HuH-7 (cell line): Measurements from ENCODE around the gene SOCS1.
"Not testable (repeated sequence)": the region's sequence is repeated elsewhere in the genome, so short reads cannot be mapped to it uniquely, and the experiment has no call there.

Source experiments
- DNase-seq: peaks from one replicate; pipeline ENCODE4 v3.0.0; 2011; ENCODE audit warnings: low spot score

The SOCS1 gene

DNA sequence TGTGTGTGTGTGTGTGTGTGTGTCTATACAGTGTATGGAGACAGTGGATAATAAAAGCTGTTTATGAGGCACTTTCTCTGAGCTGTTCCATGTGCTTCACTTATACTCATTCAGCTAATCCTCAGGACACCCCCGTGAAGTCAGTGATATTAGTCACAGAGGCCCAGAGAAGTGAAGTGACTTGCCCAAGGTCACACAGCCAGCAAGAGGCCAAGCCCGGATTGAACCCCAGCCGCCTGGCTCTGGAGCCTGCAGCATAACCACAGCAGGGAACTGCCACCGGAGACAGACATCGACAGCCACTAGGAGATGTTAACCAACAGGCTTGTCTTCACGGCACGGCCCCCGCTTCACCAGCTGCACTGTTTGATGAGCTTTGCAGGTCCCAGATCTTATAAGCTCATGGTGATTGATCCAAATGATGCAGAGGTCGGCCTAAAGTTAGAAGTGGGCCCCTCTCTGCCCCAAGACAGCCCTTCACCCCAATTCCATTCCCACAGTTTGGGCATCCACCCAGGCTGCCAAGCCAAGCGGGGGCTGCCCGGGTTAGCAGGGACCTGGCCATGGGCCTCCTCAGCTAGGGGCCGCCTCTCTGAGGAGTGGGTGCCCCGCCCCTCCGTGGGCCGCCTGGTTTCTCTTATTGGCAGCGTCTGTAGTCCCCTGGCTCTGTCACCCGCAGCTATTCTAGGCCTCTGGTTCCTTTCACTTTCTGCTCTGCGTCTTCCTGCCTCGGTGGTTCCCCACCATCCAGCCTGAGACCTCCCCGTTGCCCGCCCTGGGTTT is 30.9 kb downstream of the SOCS1 start:
- DNase-seq: no peak

GRCh38 chr16:11224096-11224893 is 31.7 kb downstream of the SOCS1 start:
- peak; percentile 34 for DNase-seq

- not testable (repeated sequence) for DNase-seq
These were observed 35.5 kb downstream of the SOCS1 start for GRCh38 chr16:11220507-11220906.

- no peak for DNase-seq
These were observed 36.8 kb downstream of the SOCS1 start for GRCh38 chr16:11219178-11219577.

GRCh38 chr16:11218604-11218962 is 37.4 kb downstream of the SOCS1 start:
- no peak for DNase-seq

- DNase-seq: no peak
These were observed 38.1 kb downstream of the SOCS1 start for GRCh38 chr16:11217651-11218603.

GRCh38 chr16:11215935-11216556 is 40.0 kb downstream of the SOCS1 start:
- DNase-seq: no peak

- DNase-seq: no peak
These were observed 42.2 kb downstream of the SOCS1 start for GRCh38 chr16:11213799-11214198.

DNA sequence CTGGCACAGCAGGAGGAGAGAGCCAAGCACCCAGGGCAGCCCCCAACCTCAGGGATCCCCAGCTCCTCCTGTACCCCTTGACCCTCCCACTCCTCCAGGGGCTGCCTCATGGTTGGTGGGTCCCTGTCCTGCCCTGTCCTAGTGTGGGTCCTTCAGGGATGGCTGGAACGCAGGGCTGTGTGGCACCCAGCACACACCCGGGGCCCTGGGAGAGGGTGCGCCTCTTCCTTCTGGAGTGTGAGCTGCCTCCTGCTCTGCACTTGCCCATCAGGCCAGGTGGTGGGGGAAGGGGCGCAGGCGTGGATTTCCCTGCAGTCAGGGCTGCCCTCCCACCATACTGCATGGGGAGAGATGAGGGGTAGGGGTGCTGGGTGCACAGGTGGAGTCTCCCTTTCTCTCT is 42.6 kb downstream of the SOCS1 start:
- DNase-seq: no peak

- no peak for DNase-seq
These were observed 43.2 kb downstream of the SOCS1 start for GRCh38 chr16:11212798-11213196.

DNA sequence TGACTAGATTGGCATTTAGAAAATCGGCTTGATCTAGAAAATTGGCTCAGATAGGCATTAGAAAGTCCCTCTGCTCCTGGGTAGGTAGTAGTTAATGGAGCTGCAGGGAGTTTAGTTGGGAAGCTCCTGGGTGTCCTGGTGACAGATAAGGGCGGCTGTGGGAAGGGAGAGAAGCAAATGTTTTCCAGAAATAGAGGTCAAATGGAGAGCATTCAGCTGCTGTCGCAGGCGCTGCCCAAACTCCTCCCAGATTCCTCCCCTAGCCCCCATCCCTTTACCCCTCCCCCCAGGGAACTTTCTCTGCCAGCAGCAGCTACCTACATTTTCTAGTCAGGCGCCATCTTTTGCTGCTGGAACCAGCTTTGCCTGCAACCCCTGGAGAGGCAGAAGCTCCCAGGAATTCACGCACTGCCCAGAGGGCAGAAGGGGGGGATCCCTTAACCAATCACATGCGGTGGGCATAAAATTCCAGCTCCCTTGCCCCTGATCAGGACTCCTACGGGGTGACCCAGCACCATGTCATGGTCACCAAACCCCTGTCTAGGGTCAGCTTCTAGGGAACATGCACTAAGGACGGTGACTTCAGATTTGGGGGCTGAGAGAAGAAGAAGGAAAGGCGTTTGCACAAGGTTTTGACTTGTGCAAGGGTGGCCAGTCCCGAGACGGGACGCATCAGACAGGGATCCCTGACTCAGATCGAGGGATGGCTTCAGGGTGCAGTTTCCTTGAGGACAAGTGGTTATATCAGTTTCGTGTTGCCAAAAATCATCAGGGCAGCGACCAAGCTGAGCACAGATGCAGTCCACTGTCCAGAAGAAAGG is 43.8 kb downstream of the SOCS1 start:
- DNase-seq: no peak

GRCh38 chr16:11211061-11211976 is 44.7 kb downstream of the SOCS1 start:
- peak; percentile 53 for DNase-seq

DNA sequence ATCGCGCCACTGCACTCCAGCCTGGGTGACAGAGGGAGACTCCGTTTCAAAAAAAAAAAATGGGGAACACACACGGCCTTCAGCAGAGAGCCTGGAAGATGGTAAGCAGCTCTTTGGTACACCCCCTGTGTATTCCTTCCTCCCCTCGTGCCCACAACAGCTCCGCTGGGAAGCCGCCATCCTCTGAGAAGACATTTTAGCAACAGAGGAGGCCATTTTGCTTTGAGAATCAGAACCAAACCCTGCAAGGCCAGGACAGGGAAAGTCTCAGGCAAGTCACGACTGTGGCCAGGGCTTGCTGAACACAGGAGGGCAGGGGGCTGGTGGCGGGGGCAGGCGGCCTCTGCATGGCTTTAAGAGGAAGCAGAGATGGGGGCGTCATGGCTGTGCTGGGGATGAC is 45.7 kb downstream of the SOCS1 start:
- DNase-seq: no peak

DNA sequence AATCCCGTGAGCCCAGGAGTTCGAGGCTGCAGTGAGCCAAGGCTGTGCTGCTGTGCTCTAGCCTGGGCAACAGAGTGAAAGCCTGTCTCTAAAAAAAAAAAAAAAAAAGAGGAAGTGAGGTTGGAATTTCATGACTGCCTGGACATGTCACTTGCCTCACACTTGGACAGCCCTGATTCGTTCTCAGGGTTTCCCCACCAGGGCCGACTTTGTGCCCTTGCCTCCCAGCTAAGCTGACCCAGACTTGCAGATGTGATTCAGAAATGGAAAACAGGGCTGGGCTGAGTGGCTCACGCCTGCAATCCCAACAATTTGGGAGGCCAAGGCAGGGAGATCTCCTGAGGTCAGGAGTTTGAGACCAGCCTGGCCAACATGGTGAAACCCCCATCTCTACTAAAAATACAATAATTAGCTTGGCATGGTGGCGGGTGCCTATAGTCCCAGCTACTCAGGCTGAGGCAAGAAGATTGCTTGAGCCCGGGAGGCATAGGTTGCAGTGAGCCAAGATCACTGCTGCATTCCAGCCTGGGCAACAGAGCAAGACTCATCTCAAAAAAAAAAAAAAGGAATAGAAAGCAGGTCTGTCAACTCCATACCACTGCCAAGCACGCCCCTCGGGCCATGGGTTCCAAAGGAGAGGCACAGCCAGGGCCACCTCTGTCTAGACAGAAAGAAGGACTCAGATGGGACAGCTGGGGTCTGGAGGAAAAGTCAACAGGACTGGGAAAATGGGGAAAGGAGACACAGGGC is 46.9 kb downstream of the SOCS1 start:
- no peak for DNase-seq

DNA sequence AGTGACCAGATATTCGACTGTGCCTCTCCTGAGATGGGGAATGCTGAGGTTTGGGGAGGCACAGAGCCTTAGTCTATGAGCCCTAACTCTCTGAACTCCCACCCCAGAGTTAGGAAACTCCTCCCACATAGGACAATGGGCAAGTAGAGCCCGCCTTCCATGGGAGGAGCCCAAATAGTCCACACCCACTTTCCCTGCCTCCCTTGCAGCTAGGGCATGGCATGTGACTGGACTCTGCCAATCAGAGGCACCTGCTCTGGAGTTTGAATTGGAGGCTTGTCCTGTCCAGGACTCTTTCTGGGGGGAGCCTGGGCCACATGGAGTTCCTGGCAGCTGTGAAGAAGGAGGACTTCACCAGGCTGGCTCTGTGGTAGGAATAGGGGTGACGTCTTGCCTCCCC is 48.4 kb downstream of the SOCS1 start:
- no peak for DNase-seq

DNA sequence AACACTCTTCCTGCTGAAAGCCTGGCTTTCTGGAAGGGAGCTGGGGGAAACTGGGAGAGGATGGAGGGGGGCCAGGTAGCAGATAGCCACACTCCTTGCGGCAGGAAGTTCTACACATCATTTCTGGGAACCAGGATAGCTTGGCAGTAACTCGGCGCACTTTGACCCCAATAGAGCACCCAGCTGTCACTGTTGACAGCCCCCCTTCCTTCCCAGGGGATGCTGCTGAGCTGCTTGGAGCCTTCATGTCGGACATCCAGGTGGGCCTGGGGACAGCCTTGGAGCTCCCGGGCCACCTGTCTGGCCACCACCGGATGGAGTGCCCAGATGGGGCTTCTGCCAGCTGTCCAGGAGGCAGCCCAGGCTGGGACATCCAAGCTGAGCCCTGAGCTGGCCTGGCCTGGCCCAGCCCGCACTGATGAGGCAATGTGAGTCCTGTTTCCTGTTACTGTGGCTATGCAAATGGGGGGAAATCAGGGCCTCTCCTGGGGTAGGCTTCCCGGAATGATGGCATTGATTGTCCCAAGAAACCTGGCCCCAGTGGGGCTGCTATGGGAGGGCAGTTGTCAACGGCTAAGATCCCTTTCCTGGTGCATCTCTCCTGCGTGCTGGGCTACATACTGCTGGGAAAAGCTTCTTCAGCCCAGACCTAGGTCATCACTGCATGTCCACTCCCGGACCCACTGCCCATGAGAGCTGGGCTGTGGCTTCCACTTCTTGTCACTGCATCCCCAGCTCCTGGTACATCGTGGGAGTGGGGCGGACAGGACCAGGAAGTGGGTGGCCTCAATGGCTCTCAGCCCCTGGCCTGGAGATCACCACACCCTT is 50.0 kb downstream of the SOCS1 start:
- DNase-seq: peak; percentile 61

DNA sequence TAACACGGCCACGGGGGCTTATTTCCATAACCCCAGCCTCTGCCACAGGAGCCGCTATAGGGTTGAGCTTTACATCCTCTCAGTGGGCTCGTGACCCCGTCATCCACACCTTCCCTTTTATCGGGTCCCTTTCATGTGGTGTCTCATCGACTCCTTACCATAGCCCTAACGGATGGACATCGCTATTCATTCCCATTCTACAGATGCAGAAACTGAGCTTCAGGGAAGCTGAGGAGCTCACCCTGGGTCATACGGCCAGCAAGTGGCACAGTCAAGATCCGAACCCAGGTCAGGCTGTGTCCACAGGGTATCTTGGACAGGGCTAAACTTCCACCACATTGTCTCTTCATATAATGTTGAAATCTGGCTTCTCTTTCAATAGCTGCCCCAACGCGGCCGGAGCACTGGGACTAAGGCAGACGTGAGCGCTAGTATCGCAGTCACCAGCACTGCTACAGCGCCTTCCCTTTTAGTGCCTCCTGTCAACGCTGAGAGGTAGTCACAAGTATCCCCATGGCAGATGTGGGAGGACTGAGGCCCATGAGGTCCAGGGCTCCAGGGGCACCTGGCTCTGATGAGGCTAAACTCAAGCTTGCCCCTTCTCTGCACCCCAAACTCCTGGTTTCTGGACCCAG is 50.8 kb downstream of the SOCS1 start:
- DNase-seq: no peak
